Hematopoietic multipotent progenitor cell treated with erythropoietin and hydrocortisone succinate and interleukin-3 and kit ligand, for 17 days (in vitro differentiated cells): ENCODE measurements around the gene TMEM92.
"Not testable (repeated sequence)": the region's sequence is repeated elsewhere in the genome, so short reads cannot be mapped to it uniquely, and the experiment has no call there.

Experiments
- DNase-seq: peaks from one replicate; pipeline ENCODE4 v3.0.0-alpha.2; 2015; ENCODE audit warnings: low spot score

Gene TMEM92

DNA sequence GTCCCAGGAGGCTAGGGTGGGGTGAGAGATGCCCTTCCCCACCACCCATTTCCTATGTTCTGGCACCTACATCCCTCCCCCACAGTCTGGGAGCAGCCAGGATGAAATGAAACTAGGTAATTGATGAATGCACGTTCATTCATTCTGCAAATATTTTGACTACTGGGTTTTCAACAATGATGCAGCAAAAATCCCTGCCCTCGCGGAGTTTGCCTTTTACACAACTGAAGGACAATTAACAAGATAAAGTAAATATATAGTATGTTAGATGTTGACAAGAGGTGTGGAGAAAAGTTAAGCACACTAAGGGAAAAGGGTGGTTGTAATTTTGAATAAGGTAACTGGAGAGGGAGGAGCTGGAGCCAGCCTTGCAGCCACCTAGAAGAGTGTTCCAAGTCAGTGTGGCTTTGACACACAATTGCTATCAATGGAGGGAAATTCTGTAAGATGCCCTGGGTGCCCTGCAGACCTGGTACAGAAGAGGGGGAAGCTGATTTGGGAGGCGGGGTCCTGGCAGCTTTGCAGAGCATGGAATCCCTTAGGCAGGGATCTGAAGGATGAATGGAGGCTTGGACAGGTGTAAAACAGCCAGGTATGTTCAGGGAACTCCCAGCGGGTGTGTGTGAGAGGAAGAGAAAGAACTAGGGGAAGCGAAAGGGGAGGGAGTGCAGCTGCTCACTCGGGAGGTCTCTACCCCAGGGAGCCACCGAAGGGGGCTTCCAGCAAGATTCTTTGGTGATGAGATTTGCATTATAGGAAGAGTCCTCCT lies 2.5 kb downstream of the TMEM92 start:
- no peak for DNase-seq

DNA sequence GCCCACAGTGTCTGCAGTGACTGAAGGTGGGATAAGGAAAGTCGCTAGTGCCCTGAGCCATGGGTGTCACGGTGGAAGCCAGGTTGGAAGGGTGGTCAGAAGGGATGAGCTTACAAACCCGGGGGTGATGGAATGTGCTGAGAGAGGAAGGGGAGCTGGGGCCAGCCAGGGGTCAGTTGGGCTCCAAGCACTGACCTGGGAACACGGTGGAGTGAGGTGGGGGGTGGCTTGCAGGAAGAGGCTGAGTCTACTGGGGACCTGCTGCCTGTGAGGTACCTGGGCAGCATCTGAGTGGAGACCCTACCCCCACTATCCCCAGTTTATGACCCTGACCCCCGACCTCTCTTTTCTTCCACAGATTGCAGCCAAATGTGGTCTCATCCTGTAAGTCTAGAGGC lies 3.1 kb downstream of the TMEM92 start:
- DNase-seq: no peak

DNA sequence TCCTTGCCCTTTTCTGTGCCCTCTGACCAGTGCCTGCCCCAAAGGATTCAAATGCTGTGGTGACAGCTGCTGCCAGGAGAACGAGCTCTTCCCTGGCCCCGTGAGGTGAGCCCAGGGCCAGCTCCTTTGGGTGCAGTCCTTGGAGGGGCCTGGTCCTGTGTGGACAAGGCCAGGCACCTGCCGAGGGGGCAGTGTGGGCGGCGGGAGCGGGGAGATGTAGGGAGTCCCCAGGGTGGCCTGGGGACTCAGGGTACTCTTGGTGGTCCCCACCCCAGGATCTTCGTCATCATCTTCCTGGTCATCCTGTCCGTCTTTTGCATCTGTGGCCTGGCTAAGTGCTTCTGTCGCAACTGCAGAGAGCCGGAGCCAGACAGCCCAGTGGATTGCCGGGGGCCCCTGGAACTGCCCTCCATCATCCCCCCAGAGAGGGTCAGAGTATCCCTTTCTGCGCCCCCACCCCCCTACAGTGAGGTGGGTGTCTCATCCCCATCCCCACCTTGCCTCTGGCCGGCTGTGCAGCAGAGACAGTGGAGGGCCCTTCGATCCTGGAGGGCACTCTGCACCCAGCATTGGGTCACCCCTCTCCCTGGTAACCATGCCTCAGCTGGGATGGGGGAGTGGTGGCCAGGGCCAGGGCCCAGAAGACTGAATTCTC lies 4.4 kb downstream of the TMEM92 start:
- no peak for DNase-seq

- no peak for DNase-seq
These were observed 4.9 kb downstream of the TMEM92 start for GRCh38 chr17:50279181-50279526.

- no peak for DNase-seq
These were observed 5.4 kb downstream of the TMEM92 start for GRCh38 chr17:50279639-50280038.

DNA sequence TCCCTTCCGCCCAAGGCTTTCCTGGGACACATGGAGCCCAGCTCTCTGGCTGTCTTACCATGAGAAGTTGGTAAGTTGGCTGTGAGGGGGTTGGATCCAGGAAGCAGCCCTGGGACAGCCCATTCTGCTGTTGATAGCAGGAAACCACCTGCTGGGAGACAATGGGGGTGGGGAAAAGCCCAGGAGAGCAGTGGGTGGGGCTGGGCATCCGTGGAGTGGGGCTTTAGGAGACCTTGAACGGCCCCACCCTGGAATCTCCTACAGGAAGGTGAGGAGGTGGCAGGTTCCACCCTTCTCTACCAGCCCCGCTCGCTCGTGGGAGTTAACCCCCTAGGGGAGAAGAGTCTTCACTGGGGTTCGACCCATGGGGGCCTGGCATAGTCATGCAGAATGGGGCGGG lies 5.8 kb downstream of the TMEM92 start:
- DNase-seq: no peak

- no peak for DNase-seq
These were observed 6.7 kb downstream of the TMEM92 start for GRCh38 chr17:50280801-50281441.

- no peak for DNase-seq
These were observed 7.6 kb downstream of the TMEM92 start for GRCh38 chr17:50281739-50282401.

DNA sequence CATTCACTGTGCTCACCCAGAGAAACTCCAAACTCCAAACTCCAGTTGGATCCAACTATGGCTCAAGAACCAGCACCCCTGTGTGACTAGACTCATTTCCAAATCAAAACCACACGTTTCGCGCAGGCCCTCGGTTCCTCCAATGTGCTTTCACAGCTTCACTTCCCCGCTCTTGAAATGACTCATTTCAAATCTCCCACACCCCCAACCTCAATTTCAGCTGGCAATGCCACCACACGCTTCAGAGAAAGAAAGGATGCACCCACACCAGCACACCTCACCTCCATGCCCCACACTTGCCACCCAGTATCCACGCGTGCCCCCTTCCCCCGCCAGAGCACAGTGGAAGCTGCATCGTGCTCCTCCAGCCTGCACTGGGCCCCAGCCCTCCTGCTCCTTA lies 9.0 kb downstream of the TMEM92 start:
- DNase-seq: no peak

GRCh38 chr17:50283714-50284113 lies 9.4 kb downstream of the TMEM92 start:
- no peak for DNase-seq

GRCh38 chr17:50285941-50286340 lies 11.7 kb downstream of the TMEM92 start:
- DNase-seq: no peak

GRCh38 chr17:50287302-50287701 lies 13.0 kb downstream of the TMEM92 start:
- not testable (repeated sequence) for DNase-seq

GRCh38 chr17:50288306-50288705 lies 14.0 kb downstream of the TMEM92 start:
- no peak for DNase-seq

DNA sequence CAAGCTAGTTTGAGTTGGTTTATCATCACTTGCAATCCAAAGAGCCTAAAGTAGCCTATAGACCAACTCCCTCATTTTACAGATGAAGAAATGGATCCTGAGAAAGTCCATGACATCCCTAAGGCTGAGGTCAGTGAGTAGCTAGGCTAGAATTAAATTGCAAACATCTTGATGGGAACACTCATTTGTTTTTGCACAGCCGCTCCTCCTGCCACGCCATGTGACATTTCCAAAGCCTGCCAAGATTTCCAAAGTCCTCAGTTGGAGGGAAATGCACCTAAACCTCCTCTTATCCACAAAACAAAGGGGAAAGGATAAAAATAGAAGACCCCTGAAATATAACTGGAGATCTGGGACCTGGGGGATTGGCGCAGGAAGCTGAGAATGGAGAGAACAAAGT lies 15.0 kb downstream of the TMEM92 start:
- no peak for DNase-seq

DNA sequence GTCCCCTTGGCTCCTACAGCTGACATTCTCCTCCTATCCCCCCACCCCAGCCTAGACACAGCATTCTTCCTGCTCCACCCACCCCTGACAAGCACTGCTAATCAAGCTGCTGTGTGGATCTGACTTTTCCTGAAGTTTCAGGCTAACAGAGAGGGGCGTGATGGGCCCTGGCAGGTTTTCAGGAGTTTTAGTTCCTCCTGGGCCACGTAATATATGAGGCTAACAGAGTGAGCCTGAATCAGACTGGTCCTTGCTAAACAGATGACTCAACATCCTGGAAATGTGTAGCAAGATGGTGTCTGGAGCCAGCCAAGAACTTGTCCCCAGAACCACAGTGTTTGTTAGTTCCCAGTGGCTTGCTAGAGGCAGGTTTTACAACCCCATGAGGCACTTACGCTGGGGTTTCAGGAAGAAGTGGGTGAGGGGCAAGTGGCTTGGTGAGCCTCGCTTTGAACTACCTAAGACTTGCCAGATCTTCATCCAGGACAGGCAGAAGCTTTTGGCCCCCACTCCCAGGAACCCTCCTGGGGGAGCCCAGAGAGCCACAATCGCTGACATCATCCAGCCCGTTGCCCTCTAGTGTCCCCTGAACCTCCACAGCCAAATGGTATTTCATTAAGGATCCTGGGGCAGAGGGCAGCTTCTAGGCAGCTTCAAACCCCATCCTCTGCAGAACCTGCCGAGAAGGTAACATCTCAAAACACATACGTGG lies 15.9 kb downstream of the TMEM92 start:
- no peak for DNase-seq

DNA sequence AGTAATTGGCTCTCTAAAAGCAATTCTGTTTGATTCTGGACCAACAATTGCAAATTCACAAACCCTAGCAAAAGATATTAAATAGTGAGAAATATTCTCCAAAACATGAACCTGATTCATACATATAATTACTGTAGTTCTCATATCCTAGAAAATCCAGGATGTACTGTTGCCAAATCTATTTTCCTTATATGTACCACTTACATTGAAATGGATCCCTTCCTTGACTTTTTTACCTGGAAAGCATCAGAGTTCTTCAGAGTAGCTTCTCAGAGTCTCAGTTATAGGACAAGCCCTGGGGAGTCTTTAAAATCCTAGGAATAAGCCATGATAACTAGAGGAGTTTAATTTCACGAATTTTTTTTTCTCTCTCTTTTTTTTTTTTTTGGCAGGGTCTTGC lies 16.7 kb downstream of the TMEM92 start:
- DNase-seq: no peak

GRCh38 chr17:50292465-50292864 lies 18.2 kb downstream of the TMEM92 start:
- no peak for DNase-seq

DNA sequence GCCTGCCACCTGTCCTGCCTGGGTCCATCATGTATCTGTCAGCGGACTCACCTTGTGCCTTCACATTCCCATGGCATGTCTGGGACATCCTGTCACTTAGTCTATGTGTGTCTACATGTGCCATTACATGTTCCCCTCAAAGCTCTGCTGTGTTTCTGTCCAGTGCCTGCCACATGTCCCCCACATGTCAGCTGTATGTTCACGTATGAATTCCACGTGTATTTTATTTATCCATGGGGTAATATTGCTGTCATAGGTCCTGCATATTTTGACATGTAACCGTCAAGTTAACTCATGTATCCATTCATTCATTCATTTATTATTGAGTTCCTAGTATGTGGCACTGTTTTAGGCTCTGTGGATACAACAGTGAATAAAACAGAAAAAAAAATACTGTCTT lies 20.8 kb downstream of the TMEM92 start:
- DNase-seq: no peak

DNA sequence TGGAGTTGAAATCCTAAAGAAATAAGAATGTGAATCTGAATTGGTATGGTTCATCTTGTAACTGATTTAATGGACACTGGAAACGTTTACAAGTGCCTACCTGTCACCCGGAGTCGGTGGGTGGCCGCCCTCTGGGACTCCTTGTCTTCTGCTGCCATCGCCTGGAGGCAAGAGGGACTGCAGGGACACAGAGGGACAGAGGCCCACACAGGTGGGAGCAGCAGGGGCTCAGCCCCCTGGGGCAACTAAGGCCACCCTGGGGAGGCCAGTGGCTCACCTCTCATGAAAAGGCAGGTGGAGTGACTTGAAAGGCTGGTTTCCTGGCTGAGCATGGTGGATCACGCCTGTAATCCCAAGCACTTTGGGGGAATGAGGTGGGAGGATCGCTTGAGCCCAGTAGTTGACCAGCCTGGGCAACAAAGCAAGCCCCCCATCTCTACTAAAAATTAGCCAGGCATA lies 23.2 kb downstream of the TMEM92 start:
- DNase-seq: peak; percentile 53

- DNase-seq: no peak
These were observed 23.8 kb downstream of the TMEM92 start for GRCh38 chr17:50298018-50298417.

- no peak for DNase-seq
These were observed 25.5 kb downstream of the TMEM92 start for GRCh38 chr17:50299776-50300175.

- DNase-seq: not testable (repeated sequence)
These were observed 26.6 kb downstream of the TMEM92 start for GRCh38 chr17:50300824-50301223.
